ENCODE data around the gene MFSD1. TPM values are rescaled to one million over a fixed set of nuclear protein-coding genes. Genes with fewer than 3 reads are reported as not detected.

The MFSD1 gene
- total RNA-seq, 1 donor from 2014 or later = 23.9 TPM

GRCh38 chr3:158802409-158803268 lies 785 bp downstream of the MFSD1 start:
- no peak for DNase-seq (ENCODE audit: low spot score)
- intact Hi-C loops (cut with DNase I) = loop anchor here (5.0 to 10.0 kb wide), 2 partner anchors 130 to 698 kb away; partner anchors contain the start of genes LXN and SHOX2

GRCh38 chr3:158804441-158804840 lies 2.6 kb downstream of the MFSD1 start:
- no peak for DNase-seq (ENCODE audit: low spot score)
- intact Hi-C loops (cut with DNase I) = loop anchor here (5.0 to 10.0 kb wide), 2 partner anchors 132 to 700 kb away; partner anchors contain the start of genes LXN and SHOX2

GRCh38 chr3:158808697-158809096 lies 6.8 kb downstream of the MFSD1 start:
- intact Hi-C loops (cut with DNase I) = loop anchor here (10.0 kb wide), 1 partner anchor 704 kb away; the partner anchor contains the start of gene SHOX2
- DNase-seq (ENCODE audit: low spot score) = no peak

- DNase-seq (ENCODE audit: low spot score) = no peak
- intact Hi-C loops (cut with DNase I) = loop anchor here (10.0 kb wide), 1 partner anchor 705 kb away; the partner anchor contains the start of gene SHOX2
These were observed 7.8 kb downstream of the MFSD1 start for GRCh38 chr3:158809642-158810041.

GRCh38 chr3:158810823-158811724 lies 9.2 kb downstream of the MFSD1 start:
- DNase-seq (ENCODE audit: low spot score) = no peak
- intact Hi-C loops (cut with DNase I) = no loop called here

GRCh38 chr3:158819282-158819681 lies 17.4 kb downstream of the MFSD1 start:
- intact Hi-C loops (cut with DNase I) = no loop called here

GRCh38 chr3:158820521-158820920 lies 18.7 kb downstream of the MFSD1 start:
- intact Hi-C loops (cut with DNase I) = no loop called here
- DNase-seq (ENCODE audit: low spot score) = no peak

More at GRCh38 chr3:158819282-158819681, 17.4 kb downstream of the MFSD1 start:
- DNase-seq (ENCODE audit: low spot score) = no peak

GRCh38 chr3:158821847-158822246 lies 20.0 kb downstream of the MFSD1 start:
- intact Hi-C loops (cut with DNase I) = no loop called here
- no peak for DNase-seq (ENCODE audit: low spot score)

GRCh38 chr3:158823426-158823825 lies 21.6 kb downstream of the MFSD1 start:
- intact Hi-C loops (cut with DNase I) = no loop called here
- no peak for DNase-seq (ENCODE audit: low spot score)

- DNase-seq (ENCODE audit: low spot score) = no peak
- intact Hi-C loops (cut with DNase I) = no loop called here
These were observed 25.9 kb downstream of the MFSD1 start for GRCh38 chr3:158827773-158828172.

GRCh38 chr3:158830391-158830790 lies 28.5 kb downstream of the MFSD1 start:
- DNase-seq (ENCODE audit: low spot score) = no peak
- intact Hi-C loops (cut with DNase I) = no loop called here

- DNase-seq (ENCODE audit: low spot score) = no peak
- intact Hi-C loops (cut with DNase I) = no loop called here
These were observed 30.0 kb downstream of the MFSD1 start for GRCh38 chr3:158831861-158832260.

GRCh38 chr3:158835631-158836030 lies 33.8 kb downstream of the MFSD1 start:
- intact Hi-C loops (cut with DNase I) = no loop called here
- DNase-seq (ENCODE audit: low spot score) = no peak

GRCh38 chr3:158836312-158836711 lies 34.5 kb downstream of the MFSD1 start:
- DNase-seq (ENCODE audit: low spot score) = no peak
- intact Hi-C loops (cut with DNase I) = no loop called here

GRCh38 chr3:158837240-158837639 lies 35.4 kb downstream of the MFSD1 start:
- DNase-seq (ENCODE audit: low spot score) = no peak
- intact Hi-C loops (cut with DNase I) = no loop called here

- intact Hi-C loops (cut with DNase I) = no loop called here
- no peak for DNase-seq (ENCODE audit: low spot score)
These were observed 38.1 kb downstream of the MFSD1 start for GRCh38 chr3:158839966-158840365.

- no peak for DNase-seq (ENCODE audit: low spot score)
- intact Hi-C loops (cut with DNase I) = no loop called here
These were observed 39.5 kb downstream of the MFSD1 start for GRCh38 chr3:158841387-158841786.

- no peak for DNase-seq (ENCODE audit: low spot score)
- intact Hi-C loops (cut with DNase I) = no loop called here
These were observed 41.1 kb downstream of the MFSD1 start for GRCh38 chr3:158842976-158843375.

GRCh38 chr3:158845765-158846350 lies 44.0 kb downstream of the MFSD1 start:
- no peak for DNase-seq (ENCODE audit: low spot score)
- intact Hi-C loops (cut with DNase I) = loop anchor here (2.0 kb wide), 1 partner anchor 415 kb away; no protein-coding TSS in a partner anchor

Data from cardiac septum (tissue), 1 donor.